H1 (cell line): ENCODE results near the gene VEPH1. TPM values are rescaled to one million over a fixed set of nuclear protein-coding genes. Genes with fewer than 3 reads are reported as not detected.

Source experiments
- EGR1 ChIP-seq: IDR thresholded peaks from 2 replicates; pipeline ENCODE4 v1.6.1; 2011; ENCODE audit warnings: low read depth, low read length, borderline replicate concordance
- KDM5A ChIP-seq: fragments of 200-600 bp; IDR thresholded peaks from 2 replicates; pipeline ENCODE4 v1.7.1; 2012; ENCODE audit warnings: mild to moderate bottlenecking, low read length, inconsistent platforms, mixed read lengths
- polyA plus RNA-seq, 7 experiments: library from polyadenylated mRNA; depleted of rRNA in 3 of 7; stranded (reverse) in 5 of 7; unstranded in 2 of 7; fragments of >200 nt in 5 of 7; fragments of 200-250 nt in 2 of 7; gene quantifications; 1 replicate in 5 of 7; 2 replicates in 1 of 7; 4 replicates in 1 of 7; pipeline versions ENCODE4 v1.2.1 to v1.2.3, GENCODE V29; 2011 to 2013; ENCODE audit warnings: missing spikeins in 2 of 7, mixed read lengths in 2 of 7
- total RNA-seq: library from RNA; stranded (reverse); fragmentation: NEBNext Ultra II Directional; extraction: Animal tissue kit (Norgen Biotek cat#: 25700); gene quantifications from 2 replicates; pipeline ENCODE4 v1.2.1, GENCODE V29; 2021

The VEPH1 gene
- total and polyA plus RNA-seq, 2 of the 8 experiments (the other 6 are each of a cell fraction or from before 2014, with no cell fraction given), result 12.0 to 18.3 TPM

GRCh38 chr3:157463816-157464215 lies 39.4 kb downstream of the VEPH1 start (continued):
- TF ChIP-seq KDM5A (no peak), EGR1 (no peak)
